Lung microvascular endothelial cell (primary cell): ENCODE data around the gene SERBP1. TPM values are rescaled to one million over a fixed set of nuclear protein-coding genes. Genes with fewer than 3 reads are reported as not detected.
A peak's percentile ranks its signal among the peaks of the same experiment; 100 is the strongest.

ENCODE experiments used
- DNase-seq, 2 donors: peaks; one replicate each; pipeline versions ENCODE4 v3.0.0 to v3.0.0-alpha.2; 2010; ENCODE audit warnings: low read depth in 2 of 2
- total RNA-seq: library from RNA; depleted of rRNA; stranded (reverse); fragments of >200 nt; gene quantifications from 2 replicates; pipeline ENCODE4 v1.2.1, GENCODE V29; 2014

The SERBP1 gene
- total RNA-seq, 1 donor from 2014 or later = 112 TPM

DNA sequence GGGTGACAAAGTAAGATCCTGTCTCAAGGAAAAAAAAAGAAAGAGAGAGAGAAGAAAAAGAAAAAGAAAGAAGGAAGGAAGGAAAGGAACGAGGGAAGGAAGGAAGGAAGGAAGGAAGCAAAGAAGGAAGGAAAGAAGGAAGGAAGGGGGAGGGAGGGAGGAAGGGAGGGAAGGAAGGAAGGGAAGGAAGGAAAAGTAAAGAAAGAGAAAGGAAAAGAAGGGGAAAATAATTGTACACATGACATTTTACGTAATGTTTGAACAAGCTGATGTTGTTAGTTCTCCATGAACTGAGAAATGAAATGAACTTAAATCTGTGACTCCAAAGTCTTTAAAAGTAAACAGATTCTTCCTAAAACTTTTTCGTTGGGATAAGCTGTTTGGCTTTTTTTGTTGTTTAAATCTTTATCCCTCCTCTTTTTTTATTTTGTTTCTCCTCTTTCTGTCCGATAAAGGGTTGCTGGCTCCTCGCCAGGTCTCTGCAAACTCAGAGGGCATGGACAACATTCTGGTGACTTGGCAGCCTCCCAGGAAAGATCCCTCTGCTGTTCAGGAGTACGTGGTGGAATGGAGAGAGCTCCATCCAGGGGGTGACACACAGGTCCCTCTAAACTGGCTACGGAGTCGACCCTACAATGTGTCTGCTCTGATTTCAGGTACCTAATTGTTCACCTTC, 62.7 kb downstream of the SERBP1 start:
- peak; percentile 12 to 84 for DNase-seq

DNA sequence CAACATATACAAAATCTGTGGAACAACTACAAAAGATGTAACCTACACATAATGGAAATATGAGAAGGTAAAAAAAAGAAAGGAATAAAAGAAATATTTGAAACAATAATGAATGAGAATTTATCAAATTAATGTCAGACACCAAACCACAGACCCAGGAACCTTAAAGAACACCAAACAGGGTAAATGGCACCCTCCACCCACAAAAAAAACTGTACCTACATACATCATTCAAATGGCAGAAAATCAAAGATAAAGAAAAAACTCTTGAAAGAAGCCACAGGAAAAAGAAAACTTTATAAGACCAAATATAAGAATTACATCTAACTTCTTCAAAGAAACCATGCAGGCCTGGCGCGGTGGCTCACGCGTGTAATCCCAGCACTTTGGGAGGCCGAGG, 68.6 kb downstream of the SERBP1 start:
- DNase-seq = no peak

DNA sequence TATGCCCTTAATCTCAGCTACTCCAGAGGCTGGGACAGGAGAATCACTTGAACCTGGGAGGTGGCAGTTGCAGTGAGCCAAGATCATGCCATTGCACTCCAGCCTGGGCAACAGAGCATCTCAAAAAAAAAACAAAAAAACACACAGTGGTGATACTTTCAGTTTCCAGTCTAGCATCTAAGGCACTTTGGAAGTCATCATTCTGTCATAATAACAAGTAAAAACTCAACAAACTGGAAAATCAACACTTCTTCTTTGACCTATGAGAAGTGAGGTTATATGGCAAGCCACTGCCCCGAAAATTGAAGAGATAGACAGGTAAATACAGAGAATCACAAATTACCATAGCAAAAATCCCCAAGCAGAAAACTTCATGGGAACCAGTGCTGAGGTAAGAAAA, 70.6 kb downstream of the SERBP1 start:
- DNase-seq = no peak

Other genes starting within 250 kb of the SERBP1 start
- not detected in 2 replicates for gene IL12RB2, start 122.5 kb downstream of the SERBP1 start, total RNA-seq